Thoracic aorta (tissue), 2 donors: ENCODE measurements around the gene KIF6. TPM values are rescaled to one million over a fixed set of nuclear protein-coding genes. Genes with fewer than 3 reads are reported as not detected.
"Not testable (repeated sequence)": the region's sequence is repeated elsewhere in the genome, so short reads cannot be mapped to it uniquely, and the experiment has no call there.

Source experiments
- ATAC-seq: fragments of 150-250 bp; one replicate; pipeline ENCODE4 v1.8.0; 2017; ENCODE audit warnings: low read depth; ENCODE audit not compliant: insufficient number of reproducible peaks, low FRiP score
- DNase-seq: peaks from one replicate; pipeline ENCODE4 v3.0.0-alpha.2; 2020; ENCODE audit warnings: low spot score
- H3K27ac ChIP-seq, 2 donors: fragments of 200-600 bp; sonication (generic); 1 replicate in 1 of 2; 2 replicates in 1 of 2; pipeline ENCODE4 v1.5.1; 2016; ENCODE audit warnings: mild to moderate bottlenecking in 2 of 2, moderate library complexity in 2 of 2
- H3K27me3 ChIP-seq: fragments of 200-600 bp; sonication (generic); replicated peaks from 2 replicates; pipeline ENCODE4 v1.6.0; 2016; ENCODE audit warnings: mild to moderate bottlenecking; ENCODE audit not compliant: insufficient read depth
- H3K36me3 ChIP-seq: fragments of 200-600 bp; sonication (generic); one replicate; pipeline ENCODE4 v1.5.1; 2016
- H3K4me1 ChIP-seq, 2 donors: fragments of 200-600 bp; sonication (generic); 1 replicate in 1 of 2; 2 replicates in 1 of 2; pipeline versions ENCODE4 v1.5.1 to v1.6.0; 2016; ENCODE audit warnings: low read depth in 2 of 2, mild to moderate bottlenecking in 1 of 2; ENCODE audit not compliant: control insufficient read depth in 1 of 2
- H3K4me3 ChIP-seq: fragments of 200-600 bp; sonication (generic); 2 replicates; pipeline ENCODE4 v1.5.1; 2016; ENCODE audit warnings: mild to moderate bottlenecking
- H3K9me3 ChIP-seq: fragments of 200-600 bp; sonication (generic); 2 replicates; pipeline ENCODE4 v1.5.1; 2016
- total RNA-seq, 2 donors: library from RNA; depleted of rRNA; stranded (reverse); fragments of >200 nt; gene quantifications; one replicate each; pipeline versions ENCODE4 v1.1.0 to v1.2.3, GENCODE V29; 2016
- TF ChIP-seq, protein P1 (sequence below): fragments of 200-600 bp; sonication (generic); IDR thresholded peaks from one replicate; pipeline ENCODE4 v1.5.1; 2019; ENCODE audit warnings: antibody characterized with exemption

KIF6 gene
- total RNA-seq, 2 donors from 2014 or later, result not detected

DNA sequence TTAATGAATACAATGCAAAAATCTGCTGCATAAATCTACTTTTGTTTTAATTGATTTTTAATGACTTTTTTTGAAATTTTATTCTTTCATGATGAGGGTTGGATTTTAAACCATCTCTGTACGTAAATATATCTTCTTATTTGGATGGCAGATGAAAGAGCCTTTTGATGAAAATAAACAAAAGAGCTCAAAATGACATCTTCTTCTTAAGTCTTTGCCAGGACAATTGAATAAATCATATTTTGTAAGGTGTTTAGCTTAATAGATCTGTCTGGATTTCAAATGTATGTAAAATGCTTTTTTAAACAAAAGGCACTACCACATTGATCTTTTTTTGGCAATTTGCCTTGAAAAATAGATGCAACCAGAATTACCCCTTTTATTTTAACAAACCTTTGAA is 39.3 kb downstream of the KIF6 start:
- TF ChIP-seq, protein P1, sequence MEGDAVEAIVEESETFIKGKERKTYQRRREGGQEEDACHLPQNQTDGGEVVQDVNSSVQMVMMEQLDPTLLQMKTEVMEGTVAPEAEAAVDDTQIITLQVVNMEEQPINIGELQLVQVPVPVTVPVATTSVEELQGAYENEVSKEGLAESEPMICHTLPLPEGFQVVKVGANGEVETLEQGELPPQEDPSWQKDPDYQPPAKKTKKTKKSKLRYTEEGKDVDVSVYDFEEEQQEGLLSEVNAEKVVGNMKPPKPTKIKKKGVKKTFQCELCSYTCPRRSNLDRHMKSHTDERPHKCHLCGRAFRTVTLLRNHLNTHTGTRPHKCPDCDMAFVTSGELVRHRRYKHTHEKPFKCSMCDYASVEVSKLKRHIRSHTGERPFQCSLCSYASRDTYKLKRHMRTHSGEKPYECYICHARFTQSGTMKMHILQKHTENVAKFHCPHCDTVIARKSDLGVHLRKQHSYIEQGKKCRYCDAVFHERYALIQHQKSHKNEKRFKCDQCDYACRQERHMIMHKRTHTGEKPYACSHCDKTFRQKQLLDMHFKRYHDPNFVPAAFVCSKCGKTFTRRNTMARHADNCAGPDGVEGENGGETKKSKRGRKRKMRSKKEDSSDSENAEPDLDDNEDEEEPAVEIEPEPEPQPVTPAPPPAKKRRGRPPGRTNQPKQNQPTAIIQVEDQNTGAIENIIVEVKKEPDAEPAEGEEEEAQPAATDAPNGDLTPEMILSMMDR, result no peak
- Histone ChIP-seq H3K4me1 (no peaks in the 10 kb centered on the region), H3K27me3 (no peaks in the 10 kb centered on the region), H3K9me3 (no peaks in the 10 kb centered on the region), H3K36me3 (no peaks in the 10 kb centered on the region), H3K27ac (no peak overlapping the region), H3K4me3 (no peak overlapping the region)
- no peak for ATAC-seq
- DNase-seq, result no peak

DNA sequence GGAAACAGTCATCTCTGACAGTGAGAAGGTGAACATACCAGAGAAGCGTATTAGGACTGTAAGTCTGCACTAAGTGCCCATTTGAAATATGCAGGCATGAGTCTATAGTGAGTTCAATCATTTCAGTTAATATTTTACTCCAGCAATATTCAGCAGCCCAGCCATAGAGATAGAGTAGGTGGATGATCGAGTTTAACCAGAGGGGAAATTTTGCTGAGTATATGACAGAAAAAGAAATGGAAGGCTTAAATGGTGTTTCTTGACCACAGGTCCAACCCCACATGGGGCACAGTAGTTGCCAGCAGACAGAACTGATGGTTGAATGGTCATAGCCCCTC is 39.8 kb downstream of the KIF6 start:
- Histone ChIP-seq H3K27me3 (no peaks in the 10 kb centered on the region), H3K27ac (no peak overlapping the region), H3K4me1 (no peaks in the 10 kb centered on the region), H3K4me3 (no peak overlapping the region), H3K9me3 (no peaks in the 10 kb centered on the region), H3K36me3 (no peaks in the 10 kb centered on the region)
- DNase-seq (no peak), ATAC-seq (no peak)
- TF ChIP-seq, protein P1, result no peak

DNA sequence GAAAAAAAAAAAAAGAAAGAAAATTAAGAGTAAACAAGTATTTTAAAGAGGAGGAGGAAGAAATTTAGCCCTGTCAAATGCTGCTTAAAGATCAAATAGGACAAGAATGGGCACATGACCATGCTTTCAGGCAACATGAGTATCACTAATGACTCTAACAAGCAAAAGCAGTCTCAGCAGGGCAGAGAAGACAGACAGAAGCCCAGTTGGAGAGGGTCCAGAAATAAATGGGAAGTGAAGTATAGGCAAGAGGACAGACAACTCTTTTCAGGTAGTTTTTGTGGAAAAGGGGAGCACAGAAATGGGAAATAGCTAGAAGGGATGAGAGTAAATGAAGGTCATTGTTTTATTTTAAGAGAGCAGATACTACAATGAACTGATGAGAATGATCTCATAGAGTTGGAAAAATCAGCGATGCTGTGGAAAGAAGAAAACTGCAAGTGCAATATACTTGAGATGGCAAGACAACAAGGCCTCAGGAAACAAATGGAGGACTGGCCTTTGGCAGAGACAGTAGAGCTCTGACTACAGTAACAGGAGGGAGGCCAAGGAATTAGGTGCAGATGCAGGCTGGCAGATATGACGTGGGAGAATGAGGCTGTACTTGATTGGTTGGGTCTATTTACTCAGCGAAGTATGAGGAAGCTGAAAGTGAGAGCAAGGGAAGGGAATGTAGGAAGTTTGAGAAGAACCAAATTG is 40.3 kb downstream of the KIF6 start:
- TF ChIP-seq, protein P1, result no peak
- no peak overlapping the region for H3K27ac ChIP-seq
- DNase-seq (no peak), ATAC-seq (no peak)
- no peaks in the 10 kb centered on the region for H3K4me1 ChIP-seq
- no peaks in the 10 kb centered on the region for H3K27me3 ChIP-seq
- no peaks in the 10 kb centered on the region for H3K9me3 ChIP-seq
- no peaks in the 10 kb centered on the region for H3K36me3 ChIP-seq
- no peak overlapping the region for H3K4me3 ChIP-seq

DNA sequence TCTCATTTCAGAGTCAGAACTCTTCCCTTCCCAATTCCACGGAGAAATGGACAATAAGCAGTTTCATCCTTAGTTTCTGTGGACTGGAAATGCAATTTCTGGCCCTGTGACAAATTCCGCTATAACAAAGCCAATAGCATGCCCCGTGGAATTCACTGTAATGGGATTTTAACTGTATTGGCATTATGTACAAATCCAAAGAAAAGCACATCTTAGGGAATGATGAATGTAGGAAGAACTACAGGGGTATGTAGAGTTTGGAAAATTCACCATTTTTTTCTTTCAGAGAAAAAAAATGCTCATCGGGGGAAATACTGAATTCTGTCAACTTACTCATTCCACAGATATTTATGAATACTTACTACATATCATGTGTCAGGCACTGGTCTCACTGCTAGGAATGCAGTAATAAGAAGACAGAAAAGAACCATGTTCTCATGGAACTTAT is 43.5 kb downstream of the KIF6 start:
- DNase-seq (no peak), ATAC-seq (no peak)
- H3K27me3 ChIP-seq, result no peaks in the 10 kb centered on the region
- no peaks in the 10 kb centered on the region for H3K9me3 ChIP-seq
- no peaks in the 10 kb centered on the region for H3K4me1 ChIP-seq
- no peaks in the 10 kb centered on the region for H3K36me3 ChIP-seq
- TF ChIP-seq, protein P1, result no peak
- H3K27ac ChIP-seq, result no peak overlapping the region
- no peak overlapping the region for H3K4me3 ChIP-seq

DNA sequence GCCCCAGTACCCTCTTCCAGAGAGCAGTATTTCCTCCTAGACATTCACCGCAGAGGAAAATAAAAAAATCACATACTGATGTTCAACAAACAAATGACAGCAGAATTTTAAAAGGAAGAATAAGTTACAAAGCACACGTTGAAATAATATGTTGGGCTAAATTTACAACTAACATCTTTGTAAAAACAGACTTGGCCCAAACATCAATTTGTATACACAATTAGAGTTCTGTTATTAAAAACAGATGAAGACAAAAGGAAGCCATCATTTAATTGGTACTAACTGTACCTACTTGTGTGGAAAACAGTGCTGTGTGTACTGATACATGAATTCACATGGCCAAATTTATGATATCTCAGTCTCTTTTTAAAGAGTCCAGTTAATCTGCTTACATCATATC is 46.3 kb downstream of the KIF6 start:
- no peak for ATAC-seq
- H3K4me1 ChIP-seq, result no peaks in the 10 kb centered on the region
- H3K36me3 ChIP-seq, result no peaks in the 10 kb centered on the region
- TF ChIP-seq, protein P1, result no peak
- no peaks in the 10 kb centered on the region for H3K27me3 ChIP-seq
- H3K4me3 ChIP-seq, result no peak overlapping the region
- no peaks in the 10 kb centered on the region for H3K9me3 ChIP-seq
- H3K27ac ChIP-seq, result no peak overlapping the region
- DNase-seq, result no peak

DNA sequence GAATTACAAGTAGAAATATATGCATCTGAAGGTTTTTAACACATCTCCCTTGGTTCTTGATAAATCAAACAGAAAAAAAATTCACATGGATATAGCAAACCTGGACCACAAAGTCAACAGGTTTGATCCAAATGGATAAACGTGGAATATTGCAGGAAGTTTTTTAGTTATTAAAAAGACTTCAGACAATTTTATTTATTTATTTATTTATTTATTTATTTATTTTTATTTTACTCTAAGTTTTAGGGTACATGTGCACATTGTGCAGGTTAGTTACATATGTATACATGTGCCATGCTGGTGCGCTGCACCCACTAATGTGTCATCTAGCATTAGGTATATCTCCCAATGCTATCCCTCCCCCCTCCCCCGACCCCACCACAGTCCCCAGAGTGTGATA is 47.9 kb downstream of the KIF6 start:
- not testable (repeated sequence) for H3K36me3 ChIP-seq, H3K27me3 ChIP-seq, H3K4me1 ChIP-seq, DNase-seq, H3K9me3 ChIP-seq, H3K4me3 ChIP-seq, H3K27ac ChIP-seq, ATAC-seq
